Prostate gland (tissue), 2 donors: ENCODE data around the gene MED27.

Experiments
- CTCF ChIP-seq, 4 experiments: fragments of 200-600 bp in 2 of 4; fragments of 450-650 bp in 2 of 4; sonication (generic) in 2 of 4; IDR thresholded peaks; 1 replicate in 3 of 4; 2 replicates in 1 of 4; pipeline ENCODE4 v1.5.1; 2016 to 2019; ENCODE audit warnings: antibody characterized with exemption in 4 of 4, mild to moderate bottlenecking in 2 of 4, moderate library complexity in 2 of 4
- POLR2A ChIP-seq: fragments of 450-650 bp; IDR thresholded peaks from one replicate; pipeline ENCODE4 v1.6.1; 2016; ENCODE audit warnings: antibody characterized with exemption, mild to moderate bottlenecking
- POLR2AphosphoS5 ChIP-seq: sonication (generic); formaldehyde crosslinking; IDR thresholded peaks from one replicate; pipeline ENCODE4 v1.6.1; 2017; ENCODE audit warnings: antibody characterized with exemption

- no peak for TF ChIP-seq CTCF (IDR thresholded peaks at IDR 0.05)
- no peak for TF ChIP-seq POLR2AphosphoS5
- no peak for TF ChIP-seq POLR2A
Measured at GRCh38 chr9:131865446-131866195, 214.0 kb downstream of the MED27 start.
